Activated naive CD4-positive, alpha-beta T cell treated with Interleukin-2 at 50 U/mL for 16 hours (primary cell): Measurements from ENCODE around the gene RFESD.
"Not testable (repeated sequence)": the region's sequence is repeated elsewhere in the genome, so short reads cannot be mapped to it uniquely, and the experiment has no call there.

Experiments used
- DNase-seq: peaks from one replicate; pipeline ENCODE4 v3.0.0-alpha.2; 2020

The RFESD gene

GRCh38 chr5:95667678-95668077, 21.1 kb downstream of the RFESD start:
- DNase-seq = no peak

- DNase-seq = no peak
Observed at GRCh38 chr5:95668216-95668615, 21.6 kb downstream of the RFESD start.

GRCh38 chr5:95668728-95669127, 22.2 kb downstream of the RFESD start:
- no peak for DNase-seq

- no peak for DNase-seq
Observed at GRCh38 chr5:95669540-95669939, 23.0 kb downstream of the RFESD start.

- no peak for DNase-seq
Observed at GRCh38 chr5:95669985-95670384, 23.4 kb downstream of the RFESD start.

- no peak for DNase-seq
Observed at GRCh38 chr5:95670568-95670967, 24.0 kb downstream of the RFESD start.

GRCh38 chr5:95671826-95672225, 25.2 kb downstream of the RFESD start:
- DNase-seq = no peak

GRCh38 chr5:95672641-95673040, 26.1 kb downstream of the RFESD start:
- no peak for DNase-seq

GRCh38 chr5:95673081-95673480, 26.5 kb downstream of the RFESD start:
- no peak for DNase-seq

GRCh38 chr5:95682891-95683290, 36.3 kb downstream of the RFESD start, which contains the start of gene SPATA9:
Gene SPATA9, minus strand, starts transcription at chr5:95682991. Its CDS starts 137 bp downstream, at chr5:95682854.
- DNase-seq = no peak

- no peak for DNase-seq
Observed at GRCh38 chr5:95684361-95684760, 37.8 kb downstream of the RFESD start.

GRCh38 chr5:95686651-95687050, 40.1 kb downstream of the RFESD start:
- no peak for DNase-seq

- DNase-seq = no peak
Observed at GRCh38 chr5:95689680-95690079, 43.1 kb downstream of the RFESD start.

- DNase-seq = no peak
Observed at GRCh38 chr5:95690333-95690732, 43.8 kb downstream of the RFESD start.

GRCh38 chr5:95697781-95698681, 51.5 kb downstream of the RFESD start:
- no peak for DNase-seq

GRCh38 chr5:95699337-95699736, 52.8 kb downstream of the RFESD start:
- DNase-seq = no peak

- no peak for DNase-seq
Observed at GRCh38 chr5:95701074-95701473, 54.5 kb downstream of the RFESD start.

- no peak for DNase-seq
Observed at GRCh38 chr5:95704150-95704549, 57.6 kb downstream of the RFESD start.

GRCh38 chr5:95706196-95706595, 59.6 kb downstream of the RFESD start:
- not testable (repeated sequence) for DNase-seq

GRCh38 chr5:95707055-95707454, 60.5 kb downstream of the RFESD start:
- no peak for DNase-seq
